Ishikawa (cell line): Measurements from ENCODE around the gene CCDC188.

Source experiments
- CREB1 ChIP-seq: IDR thresholded peaks from 2 replicates; pipeline ENCODE4 v1.6.1; 2012; ENCODE audit warnings: low read depth
- EP300 ChIP-seq: IDR thresholded peaks from 2 replicates; pipeline ENCODE4 v1.6.1; 2012; ENCODE audit warnings: borderline replicate concordance
- FOXM1 ChIP-seq: IDR thresholded peaks from 2 replicates; pipeline ENCODE4 v1.6.1; 2012; ENCODE audit warnings: low read depth, borderline replicate concordance
- MAX ChIP-seq: IDR thresholded peaks from 2 replicates; pipeline ENCODE4 v1.6.1; 2012
- NFIC ChIP-seq: IDR thresholded peaks from 2 replicates; pipeline ENCODE4 v1.6.1; 2012
- TAF1 ChIP-seq: IDR thresholded peaks from 2 replicates; pipeline ENCODE4 v1.6.1; 2012; ENCODE audit warnings: low read depth, mild to moderate bottlenecking
- TEAD4 ChIP-seq: IDR thresholded peaks from 2 replicates; pipeline ENCODE4 v1.6.1; 2012
- TF ChIP-seq, protein P1 (sequence below): IDR thresholded peaks from 2 replicates; pipeline ENCODE4 v1.6.1; 2012; ENCODE audit warnings: low read depth, mild to moderate bottlenecking
- TF ChIP-seq, protein P2 (sequence below): IDR thresholded peaks from 2 replicates; pipeline ENCODE4 v1.6.1; 2012

DNA sequence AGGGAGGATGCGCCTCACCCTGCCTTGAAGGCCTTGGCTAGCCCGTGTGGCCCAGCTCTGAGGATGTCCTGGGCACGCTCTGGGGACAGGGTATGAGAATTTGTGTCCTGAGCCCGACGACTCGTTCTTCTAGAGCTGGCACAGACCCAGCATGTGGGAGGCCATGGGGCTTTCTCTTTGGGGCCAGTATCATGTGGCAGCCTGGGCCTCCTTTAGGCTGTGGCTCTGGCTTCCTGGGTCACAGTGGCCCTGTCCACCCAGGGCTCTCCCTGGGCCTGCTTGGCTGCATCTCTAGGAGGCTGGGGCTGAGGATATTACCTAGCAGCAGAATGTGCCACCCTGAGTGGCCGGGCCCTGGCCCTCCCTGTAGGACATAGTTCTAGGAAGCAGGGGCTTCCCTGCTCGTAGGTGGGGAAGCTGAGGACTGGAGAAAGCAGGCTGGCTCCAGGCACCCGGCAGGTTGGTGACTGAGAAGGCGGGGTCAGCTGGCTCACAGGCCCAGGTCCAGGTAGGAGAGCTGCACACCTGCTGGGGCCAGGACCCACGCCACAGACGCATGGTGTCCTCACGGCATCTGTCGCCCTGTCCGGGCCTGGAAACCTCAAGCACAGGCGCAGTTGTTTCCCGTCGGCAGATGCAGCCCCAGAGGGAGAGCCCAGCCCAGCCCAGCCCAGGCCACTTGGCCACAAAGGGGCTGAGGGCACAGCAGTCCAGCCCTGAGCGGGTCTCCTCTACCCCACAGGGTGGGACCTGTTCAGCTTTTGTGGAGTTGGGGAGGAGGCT lies 6.8 kb downstream of the CCDC188 start:
- TF ChIP-seq MAX: no peak
- TF ChIP-seq, protein P1, sequence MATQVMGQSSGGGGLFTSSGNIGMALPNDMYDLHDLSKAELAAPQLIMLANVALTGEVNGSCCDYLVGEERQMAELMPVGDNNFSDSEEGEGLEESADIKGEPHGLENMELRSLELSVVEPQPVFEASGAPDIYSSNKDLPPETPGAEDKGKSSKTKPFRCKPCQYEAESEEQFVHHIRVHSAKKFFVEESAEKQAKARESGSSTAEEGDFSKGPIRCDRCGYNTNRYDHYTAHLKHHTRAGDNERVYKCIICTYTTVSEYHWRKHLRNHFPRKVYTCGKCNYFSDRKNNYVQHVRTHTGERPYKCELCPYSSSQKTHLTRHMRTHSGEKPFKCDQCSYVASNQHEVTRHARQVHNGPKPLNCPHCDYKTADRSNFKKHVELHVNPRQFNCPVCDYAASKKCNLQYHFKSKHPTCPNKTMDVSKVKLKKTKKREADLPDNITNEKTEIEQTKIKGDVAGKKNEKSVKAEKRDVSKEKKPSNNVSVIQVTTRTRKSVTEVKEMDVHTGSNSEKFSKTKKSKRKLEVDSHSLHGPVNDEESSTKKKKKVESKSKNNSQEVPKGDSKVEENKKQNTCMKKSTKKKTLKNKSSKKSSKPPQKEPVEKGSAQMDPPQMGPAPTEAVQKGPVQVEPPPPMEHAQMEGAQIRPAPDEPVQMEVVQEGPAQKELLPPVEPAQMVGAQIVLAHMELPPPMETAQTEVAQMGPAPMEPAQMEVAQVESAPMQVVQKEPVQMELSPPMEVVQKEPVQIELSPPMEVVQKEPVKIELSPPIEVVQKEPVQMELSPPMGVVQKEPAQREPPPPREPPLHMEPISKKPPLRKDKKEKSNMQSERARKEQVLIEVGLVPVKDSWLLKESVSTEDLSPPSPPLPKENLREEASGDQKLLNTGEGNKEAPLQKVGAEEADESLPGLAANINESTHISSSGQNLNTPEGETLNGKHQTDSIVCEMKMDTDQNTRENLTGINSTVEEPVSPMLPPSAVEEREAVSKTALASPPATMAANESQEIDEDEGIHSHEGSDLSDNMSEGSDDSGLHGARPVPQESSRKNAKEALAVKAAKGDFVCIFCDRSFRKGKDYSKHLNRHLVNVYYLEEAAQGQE: no peak
- TF ChIP-seq NFIC: no peak
- TF ChIP-seq, protein P2, sequence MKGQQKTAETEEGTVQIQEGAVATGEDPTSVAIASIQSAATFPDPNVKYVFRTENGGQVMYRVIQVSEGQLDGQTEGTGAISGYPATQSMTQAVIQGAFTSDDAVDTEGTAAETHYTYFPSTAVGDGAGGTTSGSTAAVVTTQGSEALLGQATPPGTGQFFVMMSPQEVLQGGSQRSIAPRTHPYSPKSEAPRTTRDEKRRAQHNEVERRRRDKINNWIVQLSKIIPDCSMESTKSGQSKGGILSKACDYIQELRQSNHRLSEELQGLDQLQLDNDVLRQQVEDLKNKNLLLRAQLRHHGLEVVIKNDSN: no peak
- TF ChIP-seq TEAD4: no peak
- TF ChIP-seq CREB1: no peak
- TF ChIP-seq TAF1: no peak
- no peak for TF ChIP-seq EP300
- no peak for TF ChIP-seq FOXM1
